Stimulated activated naive B cell treated with anti-CD40 and anti-IgM and Interleukin-4, amounts not matched to agents 10 μg/mL and 1 μg/mL and 100 μg/mL, for 72 hours (primary cell): ENCODE measurements around the gene LRRFIP1.
"Not testable (repeated sequence)": the region's sequence is repeated elsewhere in the genome, so short reads cannot be mapped to it uniquely, and the experiment has no call there.

Experiments used
- ATAC-seq, 2 donors: fragments of 150-1000 bp; cut with Tn5 transposase; replicated peaks; 2 replicates each; pipeline ENCODE4 v1.10.0; 2021; ENCODE audit warnings: moderate library complexity in 1 of 2
- DNase-seq: peaks from one replicate; pipeline ENCODE4 v3.0.0; 2021
- H3K27ac Mint-ChIP-seq: one replicate; pipeline ENCODE4 v1.8.0; 2022; ENCODE audit warnings: mild to moderate bottlenecking, mixed read lengths
- H3K27me3 Mint-ChIP-seq, 2 donors: one replicate each; pipeline ENCODE4 v1.8.0; 2022; ENCODE audit warnings: mixed read lengths in 2 of 2
- H3K36me3 Mint-ChIP-seq, 2 donors: one replicate each; pipeline ENCODE4 v1.8.0; 2022; ENCODE audit warnings: mixed read lengths in 2 of 2, mild to moderate bottlenecking in 1 of 2
- H3K4me1 Mint-ChIP-seq, 2 donors: one replicate each; pipeline ENCODE4 v1.8.0; 2022; ENCODE audit warnings: mixed read lengths in 2 of 2, mild to moderate bottlenecking in 1 of 2
- H3K4me3 Mint-ChIP-seq, 2 donors: one replicate each; pipeline ENCODE4 v1.8.0; 2022; ENCODE audit warnings: mild to moderate bottlenecking in 2 of 2, mixed read lengths in 2 of 2, moderate library complexity in 1 of 2
- H3K9me3 Mint-ChIP-seq, 2 donors: one replicate each; pipeline ENCODE4 v1.8.0; 2022; ENCODE audit warnings: mixed read lengths in 2 of 2, mild to moderate bottlenecking in 1 of 2

Gene LRRFIP1

GRCh38 chr2:237663517-237664110 is 36.2 kb downstream of the LRRFIP1 start:
- Mint-ChIP-seq H3K27ac (no peak overlapping the region), H3K27me3 (peaks cover 0 to 6% of the 10 kb centered on the region in 2 donors), H3K36me3 (peaks cover 16 to 26% of the 10 kb centered on the region in 2 donors), H3K4me1 (peaks cover 38 to 43% of the 10 kb centered on the region in 2 donors), H3K9me3 (no peaks in the 10 kb centered on the region), H3K4me3 (no peak overlapping the region)
- no peak for DNase-seq
- no peak for ATAC-seq

GRCh38 chr2:237664151-237664550 is 36.8 kb downstream of the LRRFIP1 start:
- peaks cover 0 to 6% of the 10 kb centered on the region in 2 donors for H3K27me3 Mint-ChIP-seq
- no peaks in the 10 kb centered on the region for H3K9me3 Mint-ChIP-seq
- DNase-seq: no peak

DNA sequence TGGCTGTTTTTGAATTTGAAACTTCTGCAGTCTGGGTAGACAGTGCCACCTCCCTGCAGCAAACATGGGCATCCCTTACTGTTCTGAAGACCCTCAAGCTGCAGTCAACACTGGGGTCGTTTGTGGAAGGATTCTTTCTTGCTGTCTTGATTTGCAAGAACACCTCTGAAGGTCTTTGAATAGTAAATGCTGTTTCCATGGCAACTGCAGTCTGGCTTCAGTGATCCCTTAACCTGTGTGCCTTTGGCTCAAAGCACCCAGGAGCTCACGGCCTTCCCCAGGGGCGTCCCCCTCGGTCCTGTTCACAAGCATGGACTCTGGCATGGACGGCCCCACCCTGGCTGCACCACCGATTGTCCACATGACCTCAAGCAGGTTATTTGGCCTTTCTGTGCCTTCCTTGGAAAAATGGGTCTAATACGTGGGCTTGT is 38.3 kb downstream of the LRRFIP1 start:
- peaks cover 23 to 33% of the 10 kb centered on the region in 2 donors for H3K36me3 Mint-ChIP-seq
- peaks cover 49 to 61% of the 10 kb centered on the region in 2 donors for H3K4me1 Mint-ChIP-seq
- H3K27ac Mint-ChIP-seq: no peak overlapping the region
- no peaks in the 10 kb centered on the region for H3K9me3 Mint-ChIP-seq
- peaks cover 0 to 6% of the 10 kb centered on the region in 2 donors for H3K27me3 Mint-ChIP-seq
- ATAC-seq (no peak), DNase-seq (no peak)
- no peak overlapping the region for H3K4me3 Mint-ChIP-seq

More at GRCh38 chr2:237664151-237664550, 36.8 kb downstream of the LRRFIP1 start:
- Mint-ChIP-seq H3K4me3 (no peak overlapping the region), H3K4me1 (peaks cover 38 to 46% of the 10 kb centered on the region in 2 donors), H3K27ac (no peak overlapping the region), H3K36me3 (peaks cover 16 to 26% of the 10 kb centered on the region in 2 donors)
- no peak for ATAC-seq

DNA sequence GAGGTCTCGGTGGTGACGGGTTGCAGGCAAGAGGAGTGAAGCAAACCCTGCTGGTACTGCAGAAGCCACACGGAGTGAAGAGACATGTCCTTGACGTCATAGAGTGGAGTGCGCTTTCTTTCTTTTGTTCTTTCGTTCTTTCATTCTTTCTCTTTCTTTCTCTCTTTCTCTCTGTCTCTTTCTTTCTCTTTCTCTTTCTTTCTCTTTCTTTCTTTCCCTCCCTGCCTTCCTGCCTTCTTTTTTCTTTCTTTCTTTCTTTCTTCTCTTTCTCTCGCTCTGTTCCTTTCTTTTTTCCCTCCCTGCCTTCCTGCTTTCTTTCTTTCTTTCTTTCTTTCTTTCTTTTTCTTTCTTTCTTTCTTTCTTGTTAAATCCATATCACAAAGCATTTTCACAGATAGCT is 39.2 kb downstream of the LRRFIP1 start:
- Mint-ChIP-seq H3K4me1 (peaks cover 55 to 70% of the 10 kb centered on the region in 2 donors), H3K27ac (no peak overlapping the region), H3K27me3 (peaks cover 0 to 6% of the 10 kb centered on the region in 2 donors), H3K9me3 (no peaks in the 10 kb centered on the region), H3K4me3 (no peak overlapping the region), H3K36me3 (peaks cover 23 to 36% of the 10 kb centered on the region in 2 donors)
- ATAC-seq: no peak
- no peak for DNase-seq

DNA sequence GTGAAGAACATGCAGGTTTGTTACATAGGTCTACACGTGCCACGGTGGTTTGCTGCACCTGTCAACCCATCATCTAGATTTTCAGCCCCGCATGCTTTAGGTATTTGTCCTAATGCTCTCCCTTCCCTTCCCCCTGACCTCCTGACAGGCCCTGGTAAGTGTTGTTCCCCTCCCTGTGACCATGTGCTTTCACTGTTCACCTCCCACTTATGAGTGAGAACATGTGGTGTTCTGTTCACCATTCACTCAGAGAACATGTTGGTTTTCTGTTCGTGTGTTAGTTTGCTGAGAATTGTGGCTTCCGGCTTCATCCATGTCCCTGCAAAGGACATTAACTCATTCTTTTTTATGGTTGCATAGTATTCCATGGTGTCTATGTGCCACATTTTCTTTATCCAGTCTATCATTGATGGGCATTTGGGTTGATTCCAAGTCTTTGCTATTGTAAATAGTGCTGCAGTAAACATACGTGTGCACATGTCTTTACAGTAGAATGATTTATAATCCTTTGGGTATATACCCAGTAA is 39.7 kb downstream of the LRRFIP1 start:
- not testable (repeated sequence) for DNase-seq, H3K27me3 Mint-ChIP-seq, ATAC-seq, H3K4me3 Mint-ChIP-seq, H3K9me3 Mint-ChIP-seq, H3K27ac Mint-ChIP-seq
- H3K36me3 Mint-ChIP-seq: peaks cover 23 to 36% of the 10 kb centered on the region in 2 donors
- H3K4me1 Mint-ChIP-seq: peaks cover 56 to 75% of the 10 kb centered on the region in 2 donors

DNA sequence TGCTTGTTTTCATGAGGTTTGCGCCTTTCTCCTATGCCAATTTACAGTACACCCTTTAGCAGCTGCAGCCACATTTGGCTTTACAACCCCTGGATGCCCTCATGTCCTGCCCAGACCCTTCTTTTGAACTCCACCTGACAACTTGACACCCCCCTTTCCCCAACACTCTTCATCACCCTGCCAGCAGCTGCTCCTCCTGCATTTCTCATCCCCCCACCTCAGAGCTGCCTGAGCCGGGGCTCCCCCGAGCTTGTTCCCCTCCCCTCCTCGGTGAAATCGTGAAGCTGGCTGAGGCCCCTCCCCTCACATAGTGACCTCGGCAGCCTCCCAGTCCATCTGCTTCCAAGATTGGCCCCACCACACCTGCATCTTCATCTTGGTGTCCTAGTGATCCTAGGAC is 40.5 kb downstream of the LRRFIP1 start:
- no peak overlapping the region for H3K4me3 Mint-ChIP-seq
- peaks cover 53 to 76% of the 10 kb centered on the region in 2 donors for H3K4me1 Mint-ChIP-seq
- no peak for DNase-seq
- no peak for ATAC-seq
- H3K27me3 Mint-ChIP-seq: peaks cover 0 to 6% of the 10 kb centered on the region in 2 donors
- no peaks in the 10 kb centered on the region for H3K9me3 Mint-ChIP-seq
- peak overlapping the region; percentile 70 for H3K27ac Mint-ChIP-seq
- H3K36me3 Mint-ChIP-seq: peaks cover 23 to 36% of the 10 kb centered on the region in 2 donors

- DNase-seq: no peak
- Mint-ChIP-seq H3K4me1 (peaks cover 56 to 76% of the 10 kb centered on the region in 2 donors), H3K36me3 (peaks cover 22 to 36% of the 10 kb centered on the region in 2 donors), H3K27me3 (peaks cover 0 to 5% of the 10 kb centered on the region in 2 donors), H3K27ac (peak overlapping the region; percentile 70), H3K9me3 (no peaks in the 10 kb centered on the region), H3K4me3 (no peak overlapping the region)
- no peak for ATAC-seq
These were observed 41.1 kb downstream of the LRRFIP1 start for GRCh38 chr2:237668440-237668839.

GRCh38 chr2:237669283-237669627 is 41.9 kb downstream of the LRRFIP1 start:
- DNase-seq: no peak
- Mint-ChIP-seq H3K4me1 (peaks cover 59 to 76% of the 10 kb centered on the region in 2 donors), H3K9me3 (no peaks in the 10 kb centered on the region), H3K27ac (peak overlapping the region; percentile 92), H3K36me3 (peaks cover 18 to 31% of the 10 kb centered on the region in 2 donors), H3K27me3 (no peaks in the 10 kb centered on the region), H3K4me3 (peak overlapping the region; percentile 36 to 46)
- ATAC-seq: no peak

DNA sequence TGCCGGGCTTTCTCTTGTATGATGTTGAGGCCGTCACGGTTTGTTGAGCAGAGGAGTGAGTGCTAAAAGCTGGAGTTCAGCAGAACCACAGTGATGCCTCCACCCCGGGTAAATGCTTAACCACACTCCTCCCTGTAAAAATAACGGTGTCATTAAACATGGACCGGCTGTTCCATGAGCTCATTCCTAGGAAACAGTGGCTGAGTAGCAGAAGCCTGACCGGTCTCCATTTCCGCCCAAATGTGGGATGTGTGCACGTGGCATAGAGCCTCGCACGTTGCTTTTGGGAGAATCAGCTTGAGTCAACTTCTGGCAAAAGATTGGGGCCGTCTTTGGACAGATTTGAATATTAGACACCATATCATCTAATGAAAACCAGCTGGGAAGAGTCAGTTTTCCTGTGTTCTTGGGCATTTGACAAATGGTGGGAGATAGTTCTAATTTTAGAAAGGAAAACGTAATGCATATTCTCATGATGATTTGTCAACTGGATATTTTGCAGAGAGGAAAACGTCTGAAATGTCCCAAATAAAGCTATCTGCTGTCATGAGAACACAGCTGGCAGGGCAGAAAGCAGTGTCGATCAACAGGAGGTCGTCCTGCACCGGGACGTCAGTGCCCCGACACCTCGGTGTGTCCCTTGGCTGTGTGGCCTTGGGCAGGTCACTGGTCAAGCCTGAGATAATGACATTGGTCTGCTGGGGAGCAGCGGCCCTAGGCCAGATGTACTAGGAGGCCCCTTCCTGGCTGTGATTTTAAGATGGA is 42.4 kb downstream of the LRRFIP1 start:
- peak overlapping the region; percentile 92 for H3K27ac Mint-ChIP-seq
- H3K36me3 Mint-ChIP-seq: peaks cover 18 to 31% of the 10 kb centered on the region in 2 donors
- DNase-seq: peak; percentile 72
- no peaks in the 10 kb centered on the region for H3K9me3 Mint-ChIP-seq
- H3K4me3 Mint-ChIP-seq: peak overlapping the region; percentile 36 to 46
- no peaks in the 10 kb centered on the region for H3K27me3 Mint-ChIP-seq
- ATAC-seq: peak; percentile 54 to 72
- H3K4me1 Mint-ChIP-seq: peaks cover 57 to 80% of the 10 kb centered on the region in 2 donors

GRCh38 chr2:237670641-237671040 is 43.3 kb downstream of the LRRFIP1 start:
- H3K9me3 Mint-ChIP-seq: no peaks in the 10 kb centered on the region
- peaks cover 18 to 31% of the 10 kb centered on the region in 2 donors for H3K36me3 Mint-ChIP-seq
- H3K4me3 Mint-ChIP-seq: no peak overlapping the region
- peaks cover 58 to 89% of the 10 kb centered on the region in 2 donors for H3K4me1 Mint-ChIP-seq
- no peaks in the 10 kb centered on the region for H3K27me3 Mint-ChIP-seq
- DNase-seq: no peak
- ATAC-seq: no peak
- peak overlapping the region; percentile 49 for H3K27ac Mint-ChIP-seq

DNA sequence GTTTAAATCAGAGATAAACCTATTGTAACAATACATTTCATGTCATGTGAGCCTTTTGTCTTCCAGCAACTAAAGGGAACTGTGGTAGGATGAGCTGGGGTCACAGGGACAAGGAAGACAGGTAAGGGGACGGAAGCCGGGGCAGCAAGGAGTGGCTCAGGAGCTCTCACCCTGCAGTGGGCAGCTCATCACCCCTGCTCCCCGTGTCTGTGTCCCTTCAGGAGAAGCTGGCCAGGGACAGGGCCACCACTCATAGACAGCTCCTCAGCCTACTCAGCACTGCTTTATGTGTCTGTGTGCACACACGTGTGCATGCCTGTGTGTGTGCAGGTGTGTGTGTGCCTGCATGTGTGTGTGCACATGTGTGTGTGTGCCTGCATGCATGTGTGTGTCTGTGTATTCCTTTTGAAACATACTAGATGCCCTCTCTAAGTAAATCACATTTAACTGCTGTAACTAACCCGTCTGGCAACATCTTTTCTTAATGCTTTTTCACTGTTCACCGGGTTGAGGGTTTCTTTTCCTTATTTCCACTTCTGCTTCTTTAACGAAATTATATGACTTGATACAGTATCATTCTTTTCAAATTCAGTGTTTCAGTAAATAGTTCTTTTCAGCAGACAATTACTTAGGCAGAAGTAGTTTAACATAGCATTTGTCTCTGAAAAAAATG is 44.2 kb downstream of the LRRFIP1 start:
- Mint-ChIP-seq H3K36me3 (peaks cover 18 to 29% of the 10 kb centered on the region in 2 donors), H3K27me3 (no peaks in the 10 kb centered on the region), H3K4me3 (peak overlapping the region in 1 of 2 donors; percentile 54), H3K9me3 (no peaks in the 10 kb centered on the region), H3K27ac (peak overlapping the region; percentile 49), H3K4me1 (peaks cover 62 to 94% of the 10 kb centered on the region in 2 donors)
- no peak for DNase-seq
- ATAC-seq: no peak

DNA sequence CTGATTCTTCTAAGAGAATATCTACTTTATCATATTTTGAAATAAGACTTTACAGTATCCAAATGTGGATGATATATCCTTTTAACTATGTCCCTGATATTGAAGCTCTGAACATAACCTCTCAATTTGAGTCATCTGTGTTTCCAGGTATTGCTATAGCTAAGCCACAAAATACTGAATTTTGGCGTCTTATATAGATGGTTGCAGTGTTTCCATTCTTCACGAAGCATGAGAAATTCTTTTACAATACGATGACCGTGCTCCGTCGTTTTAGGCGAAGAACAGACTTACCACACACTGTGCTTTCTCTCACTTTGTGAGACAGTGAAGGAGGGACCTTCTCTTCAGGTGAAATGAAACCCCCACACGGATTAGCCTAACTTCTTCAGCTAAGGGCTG is 45.3 kb downstream of the LRRFIP1 start:
- peak overlapping the region; percentile 98 for H3K27ac Mint-ChIP-seq
- H3K27me3 Mint-ChIP-seq: no peaks in the 10 kb centered on the region
- no peak for DNase-seq
- no peak for ATAC-seq
- H3K36me3 Mint-ChIP-seq: peaks cover 11 to 22% of the 10 kb centered on the region in 2 donors
- peak overlapping the region; percentile 84 to 85 for H3K4me3 Mint-ChIP-seq
- no peaks in the 10 kb centered on the region for H3K9me3 Mint-ChIP-seq
- H3K4me1 Mint-ChIP-seq: peaks cover 63 to 98% of the 10 kb centered on the region in 2 donors

DNA sequence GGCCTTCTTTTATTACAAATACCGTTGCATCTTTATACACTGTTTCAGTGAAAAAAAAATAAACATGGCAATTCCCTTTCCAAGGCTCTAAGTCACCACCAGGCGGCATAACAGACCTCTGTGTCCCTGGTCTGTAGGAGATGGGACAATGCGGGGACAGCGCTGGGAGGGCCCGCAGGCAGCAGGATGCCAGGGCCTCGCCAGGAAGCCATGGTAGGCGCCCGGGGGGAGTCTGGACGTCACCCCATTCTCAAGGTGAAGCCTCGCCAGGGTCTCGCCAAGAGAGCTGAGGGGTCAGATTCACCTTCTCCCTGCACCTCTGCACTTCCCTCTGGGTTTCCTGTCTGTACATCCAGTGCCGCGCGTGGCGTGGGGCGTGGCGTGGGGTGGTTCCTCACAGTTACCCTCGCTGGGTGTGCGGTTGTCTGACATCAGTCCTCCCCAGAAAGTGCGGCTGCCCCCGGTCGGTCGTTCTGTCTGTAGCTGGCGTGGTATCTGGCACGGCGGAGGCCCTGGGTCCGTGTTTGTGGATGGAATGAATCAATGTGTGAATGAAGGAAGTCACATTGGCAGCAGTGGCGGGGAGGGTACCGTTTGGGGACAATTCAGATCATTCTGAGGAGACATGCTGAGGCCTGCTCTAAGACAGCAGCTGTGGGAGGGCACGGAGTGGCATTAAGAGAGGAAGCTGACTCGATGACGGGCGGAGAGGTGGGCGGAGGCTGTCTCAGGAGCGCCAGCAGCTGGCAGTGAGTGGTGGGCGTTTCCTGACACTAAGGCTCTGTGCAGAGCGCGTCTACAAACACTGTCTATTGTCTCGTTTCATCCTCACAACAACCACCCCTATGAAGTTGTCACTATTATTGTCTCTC is 46.0 kb downstream of the LRRFIP1 start:
- no peaks in the 10 kb centered on the region for H3K9me3 Mint-ChIP-seq
- H3K36me3 Mint-ChIP-seq: peaks cover 7 to 16% of the 10 kb centered on the region in 2 donors
- peak; percentile 83 for DNase-seq
- peak overlapping the region; percentile 98 for H3K27ac Mint-ChIP-seq
- peak; percentile 60 to 67 for ATAC-seq
- peaks cover 62 to 98% of the 10 kb centered on the region in 2 donors for H3K4me1 Mint-ChIP-seq
- peak overlapping the region; percentile 84 to 85 for H3K4me3 Mint-ChIP-seq
- no peaks in the 10 kb centered on the region for H3K27me3 Mint-ChIP-seq
